ENCODE measurements around the gene RASL12.
A peak's percentile ranks its signal among the peaks of the same experiment; 100 is the strongest.
"Not testable (repeated sequence)": the region's sequence is repeated elsewhere in the genome, so short reads cannot be mapped to it uniquely, and the experiment has no call there.

The RASL12 gene

GRCh38 chr15:65056106-65056505 is 11.7 kb downstream of the RASL12 start:
- no peak for DNase-seq (ENCODE audit: low read depth in 2 of 2)

- DNase-seq (ENCODE audit: low read depth in 2 of 2): no peak
These were observed 12.5 kb downstream of the RASL12 start for GRCh38 chr15:65055201-65055870.

- DNase-seq (ENCODE audit: low read depth in 2 of 2): peak; percentile 39 to 49
These were observed 13.2 kb downstream of the RASL12 start for GRCh38 chr15:65054333-65055200.

GRCh38 chr15:65052956-65053355 is 14.8 kb downstream of the RASL12 start:
- DNase-seq (ENCODE audit: low read depth in 2 of 2): no peak

GRCh38 chr15:65051266-65051665 is 16.5 kb downstream of the RASL12 start:
- no peak for DNase-seq (ENCODE audit: low read depth in 2 of 2)

GRCh38 chr15:65050270-65050669 is 17.5 kb downstream of the RASL12 start:
- no peak for DNase-seq (ENCODE audit: low read depth in 2 of 2)

GRCh38 chr15:65049418-65049840 is 18.4 kb downstream of the RASL12 start:
- peak; percentile 82 to 86 for DNase-seq (ENCODE audit: low read depth in 2 of 2)

- no peak for DNase-seq (ENCODE audit: low read depth in 2 of 2)
These were observed 19.6 kb downstream of the RASL12 start for GRCh38 chr15:65048241-65048640.

- DNase-seq (ENCODE audit: low read depth in 2 of 2): no peak
These were observed 22.9 kb downstream of the RASL12 start, which contains the start of gene SLC51B for GRCh38 chr15:65044724-65045481. TSS of gene SLC51B (plus strand) at chr15:65045387. CDS start at chr15:65050005, 4,618 bp downstream.

- DNase-seq (ENCODE audit: low read depth in 2 of 2): not testable (repeated sequence)
These were observed 23.6 kb downstream of the RASL12 start for GRCh38 chr15:65044218-65044617.

GRCh38 chr15:65042776-65043327 is 24.9 kb downstream of the RASL12 start:
- no peak for DNase-seq (ENCODE audit: low read depth in 2 of 2)

- DNase-seq (ENCODE audit: low read depth in 2 of 2): no peak
These were observed 26.0 kb downstream of the RASL12 start for GRCh38 chr15:65041787-65042186.

GRCh38 chr15:65040461-65040860 is 27.3 kb downstream of the RASL12 start:
- DNase-seq (ENCODE audit: low read depth in 2 of 2): no peak

- no peak for DNase-seq (ENCODE audit: low read depth in 2 of 2)
These were observed 29.0 kb downstream of the RASL12 start for GRCh38 chr15:65038836-65039235.

- DNase-seq (ENCODE audit: low read depth in 2 of 2): no peak
These were observed 29.4 kb downstream of the RASL12 start for GRCh38 chr15:65038428-65038827.

- no peak for DNase-seq (ENCODE audit: low read depth in 2 of 2)
These were observed 30.5 kb downstream of the RASL12 start for GRCh38 chr15:65037309-65037708.

- DNase-seq (ENCODE audit: low read depth in 2 of 2): no peak
These were observed 33.1 kb downstream of the RASL12 start for GRCh38 chr15:65034719-65035118.

GRCh38 chr15:65033659-65034269 is 34.0 kb downstream of the RASL12 start:
- no peak for DNase-seq (ENCODE audit: low read depth in 2 of 2)

GRCh38 chr15:65032801-65033537 is 34.8 kb downstream of the RASL12 start:
- DNase-seq (ENCODE audit: low read depth in 2 of 2): peak in 1 of 2 donors; percentile 21

- DNase-seq (ENCODE audit: low read depth in 2 of 2): no peak
These were observed 38.0 kb downstream of the RASL12 start for GRCh38 chr15:65029736-65030208.

All from stimulated activated CD8-positive, alpha-beta memory T cell treated with anti-CD3 and anti-CD28 coated beads, Interleukin-2, amount 100 ng/mL, for 48 hours (primary cell).